ENCODE results near the gene ZNF587. TPM values are rescaled to one million over a fixed set of nuclear protein-coding genes. Genes with fewer than 3 reads are reported as not detected.
A peak's percentile ranks its signal among the peaks of the same experiment; 100 is the strongest.
"Not testable (repeated sequence)": the region's sequence is repeated elsewhere in the genome, so short reads cannot be mapped to it uniquely, and the experiment has no call there.

The ZNF587 gene
- total RNA-seq, 1 experiment from 2014 or later: 39.4 TPM

GRCh38 chr19:57886046-57886445 lies 36.4 kb downstream of the ZNF587 start:
- DNase-seq (ENCODE audit: low spot score): no peak

DNA sequence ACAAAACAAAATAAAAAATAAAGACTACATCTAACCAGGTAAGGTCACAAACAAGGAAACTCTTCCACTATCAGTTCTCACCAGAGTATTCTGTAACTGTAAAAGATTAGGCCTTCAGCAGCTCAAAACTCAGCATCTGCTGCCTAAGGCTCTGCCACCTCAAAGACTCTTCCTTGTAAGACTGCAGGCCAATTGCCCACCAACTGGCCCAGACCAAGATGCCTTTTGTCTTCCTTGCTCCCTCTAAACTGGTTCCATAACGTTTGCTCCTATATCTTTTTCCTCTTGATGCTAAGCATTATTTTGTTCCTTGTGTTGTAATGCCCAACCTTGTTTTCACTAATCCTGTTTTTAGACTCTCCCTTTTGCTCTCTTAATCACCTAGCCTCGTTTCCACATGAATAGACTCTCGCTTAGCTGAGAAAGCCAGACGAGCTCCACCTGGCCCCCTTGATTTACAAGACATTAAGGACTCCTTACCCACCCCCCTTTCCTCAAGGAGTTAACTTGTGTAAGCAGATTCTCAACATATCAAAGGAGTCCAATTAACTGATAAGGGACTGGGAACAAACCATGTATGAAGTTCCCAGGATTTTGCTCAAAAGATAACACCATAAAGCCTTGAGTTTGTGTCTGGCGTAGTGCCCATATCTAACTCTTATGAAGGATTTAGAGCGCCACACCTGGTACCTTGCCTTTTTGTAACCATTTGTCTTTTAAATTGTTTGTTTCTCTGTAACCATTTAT lies 37.7 kb downstream of the ZNF587 start:
- no peak for DNase-seq (ENCODE audit: low spot score)

GRCh38 chr19:57888107-57888559 lies 38.5 kb downstream of the ZNF587 start:
- DNase-seq (ENCODE audit: low spot score): peak; percentile 31

GRCh38 chr19:57888560-57889231 lies 39.0 kb downstream of the ZNF587 start, which contains the start of gene ZNF814:
Gene ZNF814, minus strand, starts transcription at chr19:57889037. Its CDS starts 235 bp downstream, at chr19:57888802.
- DNase-seq (ENCODE audit: low spot score): peak; percentile 95

DNA sequence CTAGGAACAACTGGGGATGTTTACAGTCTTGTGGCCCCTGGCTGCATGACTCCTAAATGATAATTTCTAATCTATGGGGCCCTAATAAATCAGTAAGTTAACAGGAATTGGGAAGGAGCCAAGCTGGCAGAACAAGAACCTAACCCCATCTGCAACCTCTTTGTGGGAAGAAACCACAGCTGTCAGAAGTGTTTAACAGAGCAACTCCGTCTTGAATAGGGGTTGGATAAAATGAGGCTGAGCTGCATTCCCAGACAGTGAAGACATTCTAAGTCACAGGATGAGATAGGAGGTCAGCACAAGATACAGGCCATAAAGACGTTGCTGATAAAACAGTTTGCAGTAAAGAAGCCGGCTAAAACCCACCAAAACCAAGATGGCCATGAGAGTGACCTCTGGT lies 41.0 kb downstream of the ZNF587 start:
- not testable (repeated sequence) for DNase-seq (ENCODE audit: low spot score)

- DNase-seq (ENCODE audit: low spot score): no peak
These were observed 50.7 kb downstream of the ZNF587 start for GRCh38 chr19:57900311-57900710.

DNA sequence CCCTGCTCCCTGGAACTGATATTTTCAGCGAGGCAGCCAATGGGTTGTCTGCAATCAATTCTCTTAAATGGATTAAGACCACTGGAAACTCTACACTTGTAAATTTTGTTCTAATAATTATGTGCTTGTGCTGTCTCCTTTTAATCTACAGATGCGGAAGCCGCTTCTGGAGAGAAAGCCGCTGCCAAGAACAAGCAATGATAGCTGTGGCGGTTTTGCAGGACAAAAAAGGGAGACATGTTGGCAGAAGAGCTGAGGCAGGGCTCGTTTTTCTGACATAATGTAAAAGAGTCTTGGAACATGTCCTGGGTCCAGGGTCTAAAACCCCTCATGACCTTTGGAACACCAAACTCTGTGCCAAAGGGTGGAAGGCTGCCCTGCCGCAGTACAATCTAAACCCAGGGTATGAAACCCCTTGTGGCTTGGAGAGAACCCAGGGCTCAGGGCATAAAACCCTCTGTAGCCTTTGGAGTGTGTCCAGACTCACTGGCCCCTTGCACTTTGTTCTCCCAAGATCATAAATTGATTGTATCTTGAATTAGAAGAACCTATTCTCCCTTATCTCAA lies 54.0 kb downstream of the ZNF587 start:
- no peak for DNase-seq (ENCODE audit: low spot score)

DNA sequence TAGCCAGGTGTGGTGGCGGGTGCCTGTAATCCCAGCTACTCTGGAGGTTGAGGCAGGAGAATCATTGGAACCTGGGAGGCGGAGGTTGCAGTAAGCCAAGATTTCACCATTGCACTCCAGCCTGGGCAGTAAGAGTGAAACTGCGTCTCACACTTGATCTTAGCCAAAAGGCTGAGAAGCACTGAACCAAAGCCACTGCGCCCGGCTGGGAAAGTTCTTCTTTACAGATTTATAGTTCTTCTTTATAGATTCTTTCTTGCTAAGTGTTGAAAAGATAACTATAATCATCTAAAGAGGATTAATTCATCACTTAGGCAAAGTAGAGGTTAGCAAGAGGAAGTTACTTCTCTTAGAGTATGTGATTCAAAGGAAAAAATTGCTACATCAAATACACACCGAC lies 55.6 kb downstream of the ZNF587 start:
- DNase-seq (ENCODE audit: low spot score): no peak

- DNase-seq (ENCODE audit: low spot score): no peak
These were observed 57.7 kb downstream of the ZNF587 start for GRCh38 chr19:57907394-57907793.

- DNase-seq (ENCODE audit: low spot score): no peak
These were observed 64.9 kb downstream of the ZNF587 start for GRCh38 chr19:57914531-57914930.

Other genes with a start within 250 kb of the ZNF587 start
- 2.7 and 5.7 TPM in 2 replicates for gene ZNF530, start 250.0 kb upstream of the ZNF587 start, total RNA-seq (2014; rRNA removed; shearing (Covaris generic))
- gene ZNF134, start 235.6 kb upstream of the ZNF587 start, total RNA-seq (2014; rRNA removed; shearing (Covaris generic)): not detected in 2 replicates
- 2.7 and 8.1 TPM in 2 replicates for gene ZNF211, start 216.7 kb upstream of the ZNF587 start, total RNA-seq (2014; rRNA removed; shearing (Covaris generic))
- gene ZSCAN4, start 180.9 kb upstream of the ZNF587 start, total RNA-seq (2014; rRNA removed; shearing (Covaris generic)): not detected in 2 replicates
- gene ZNF551, start 167.9 kb upstream of the ZNF587 start, total RNA-seq (2014; rRNA removed; shearing (Covaris generic)): 25.5 and 26.5 TPM in 2 replicates
- 0.05 TPM in 1 of 2 replicates, not detected in the other for gene ZNF154, start 140.7 kb upstream of the ZNF587 start, total RNA-seq (2014; rRNA removed; shearing (Covaris generic))
- not detected in 2 replicates for gene ZNF671, start 122.2 kb upstream of the ZNF587 start, total RNA-seq (2014; rRNA removed; shearing (Covaris generic))
- gene ZNF776, start 103.0 kb upstream of the ZNF587 start, total RNA-seq (2014; rRNA removed; shearing (Covaris generic)): 11.4 and 14.6 TPM in 2 replicates
- gene ZNF586, start 80.2 kb upstream of the ZNF587 start, total RNA-seq (2014; rRNA removed; shearing (Covaris generic)): 18.3 and 18.5 TPM in 2 replicates
- 17.3 and 22.3 TPM in 2 replicates for gene ZNF552, start 34.9 kb upstream of the ZNF587 start, total RNA-seq (2014; rRNA removed; shearing (Covaris generic))
- gene ZNF587B, start 19.6 kb upstream of the ZNF587 start, total RNA-seq (2014; rRNA removed; shearing (Covaris generic)): 32.1 and 40.0 TPM in 2 replicates
- gene ZNF814, start 39.2 kb downstream of the ZNF587 start, total RNA-seq (2014; rRNA removed; shearing (Covaris generic)): 8.6 and 11.1 TPM in 2 replicates
- 9.4 and 9.8 TPM in 2 replicates for gene ZNF417, start 66.7 kb downstream of the ZNF587 start, total RNA-seq (2014; rRNA removed; shearing (Covaris generic))
- not detected in 2 replicates for gene ZNF418, start 85.5 kb downstream of the ZNF587 start, total RNA-seq (2014; rRNA removed; shearing (Covaris generic))
- gene ZNF256, start 97.8 kb downstream of the ZNF587 start, total RNA-seq (2014; rRNA removed; shearing (Covaris generic)): not detected in 2 replicates
- not detected in 2 replicates for gene C19orf18, start 124.7 kb downstream of the ZNF587 start, total RNA-seq (2014; rRNA removed; shearing (Covaris generic))
- not detected in 2 replicates for gene ZNF606, start 153.0 kb downstream of the ZNF587 start, total RNA-seq (2014; rRNA removed; shearing (Covaris generic))
- gene ZSCAN1, start 184.2 kb downstream of the ZNF587 start, total RNA-seq (2014; rRNA removed; shearing (Covaris generic)): not detected in 2 replicates
- gene ZNF135, start 209.4 kb downstream of the ZNF587 start, total RNA-seq (2014; rRNA removed; shearing (Covaris generic)): not detected in 2 replicates
- gene ZSCAN18, start 248.4 kb downstream of the ZNF587 start, total RNA-seq (2014; rRNA removed; shearing (Covaris generic)): not detected in 2 replicates

Data from HT-29 (cell line).